ENCODE results near the gene MICAL2. TPM values are rescaled to one million over a fixed set of nuclear protein-coding genes. Genes with fewer than 3 reads are reported as not detected.

Gene MICAL2
- total RNA-seq, 1 experiment from 2014 or later: 37.4 TPM

DNA sequence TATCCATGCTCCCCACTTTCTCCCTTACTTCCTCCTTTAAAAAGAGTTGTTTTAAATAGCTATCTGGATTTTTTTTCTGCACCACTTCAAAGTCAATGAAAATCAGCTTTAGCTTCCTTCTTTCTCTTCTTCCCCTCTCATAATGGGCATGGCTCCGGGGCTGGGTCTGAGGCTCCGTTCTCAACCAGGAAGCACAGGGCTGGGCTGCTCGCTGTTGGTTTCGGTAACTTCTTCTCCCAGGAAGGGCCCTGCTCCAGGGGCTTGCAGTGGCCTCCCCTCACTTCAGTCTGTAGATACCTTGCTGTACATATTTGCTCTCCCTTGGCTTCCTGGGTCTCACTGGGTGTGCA is 23.8 kb downstream of the MICAL2 start:
- H3K4me3 ChIP-seq (replicated peaks in 1 of 2; ENCODE audit: low read depth in 1 of 2, low read length in 2 of 2): no peak overlapping the region
- intact Hi-C loops (cut with micrococcal nuclease): no loop called here
- no peak overlapping the region for H3K27ac ChIP-seq (ENCODE audit: low read depth, low read length)
- ChIA-PET POLR2A (interaction anchor here (0.8 kb wide), 1 partner anchor 32 kb away, joined by 3 read pairs; no protein-coding TSS in a partner anchor), RAD21 (ENCODE audit: low non-redundant PET in 1 of 2, low total read pairs in 2 of 2, uncharacterized antibody in 2 of 2, unreplicated experiment in 2 of 2) (no interaction called here), CTCF (interaction anchor here (0.7 kb wide), 1 partner anchor 13 kb away, joined by 3 read pairs; no protein-coding TSS in a partner anchor)
- no peaks in the 10 kb centered on the region for H3K27me3 ChIP-seq (ENCODE audit: insufficient read depth, low read length)
- no peak overlapping the region for H3K4me2 ChIP-seq (ENCODE audit: low read length)
- H3K9me2 ChIP-seq (ENCODE audit: insufficient read depth): no peaks in the 10 kb centered on the region
- DNase-seq (ENCODE audit: low read depth, low spot score): no peak
- H3K79me2 ChIP-seq (ENCODE audit: insufficient read depth, low read length): no peaks in the 10 kb centered on the region; the same call in 1 of the 2 replicates
- H3K9ac ChIP-seq (ENCODE audit: low read length): no peak overlapping the region
- no TSS peak for BruUV-seq (replicated peaks)
- no peaks in the 10 kb centered on the region for H4K20me1 ChIP-seq (ENCODE audit: insufficient read depth)
- no peaks in the 10 kb centered on the region for H3K9me3 ChIP-seq (ENCODE audit: control insufficient read depth in 1 of 2, insufficient read depth in 1 of 2, low read depth in 1 of 2, low read length in 2 of 2)
- H3K4me1 ChIP-seq (ENCODE audit: control insufficient read depth in 1 of 2, insufficient read depth in 2 of 2, low read length in 2 of 2): peaks cover 0 to 15% of the 10 kb centered on the region in 2 experiments; a peak in 1 of 4 replicates
- no peak overlapping the region for H2AFZ ChIP-seq (ENCODE audit: low read depth, low read length, poor library complexity, severe bottlenecking)
- ATAC-seq: no peak
- TF ChIP-seq CEBPB (IDR thresholded peaks at IDR 0.05; ENCODE audit: low read depth) (no peak), FOSL1 (IDR thresholded peaks at IDR 0.05; ENCODE audit: low read depth) (no peak), ZNF274 (IDR thresholded peaks at IDR 0.05; ENCODE audit: low read depth, low read length) (no peak), REST (IDR thresholded peaks at IDR 0.05; ENCODE audit: low read depth) (no peak), YY1 (IDR thresholded peaks at IDR 0.05; ENCODE audit: extremely low read depth, insufficient replicate concordance, low read depth, low read length) (no peak), CBX3 (IDR thresholded peaks at IDR 0.05; ENCODE audit: low read depth) (no peak), ATF3 (IDR thresholded peaks at IDR 0.05) (no peak), ELF1 (IDR thresholded peaks at IDR 0.05; ENCODE audit: borderline replicate concordance, low read depth) (no peak), EGR1 (IDR thresholded peaks at IDR 0.05; ENCODE audit: low read depth) (no peak), ZBTB33 (IDR thresholded peaks at IDR 0.05; ENCODE audit: extremely low read depth, insufficient replicate concordance, low read length) (no peak), CTCF (IDR thresholded peaks at IDR 0.05 in 2 of 3, conservative IDR thresholded peaks at IDR 0.05 in 1 of 3; ENCODE audit: borderline replicate concordance in 1 of 3, insufficient read depth in 1 of 3, low read depth in 2 of 3, low read length in 2 of 3) (no peak)
- TF ChIP-seq, protein P1, sequence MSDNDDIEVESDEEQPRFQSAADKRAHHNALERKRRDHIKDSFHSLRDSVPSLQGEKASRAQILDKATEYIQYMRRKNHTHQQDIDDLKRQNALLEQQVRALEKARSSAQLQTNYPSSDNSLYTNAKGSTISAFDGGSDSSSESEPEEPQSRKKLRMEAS (IDR thresholded peaks at IDR 0.05): no peak
- H3K36me3 ChIP-seq (ENCODE audit: control insufficient read depth in 1 of 2, insufficient read depth in 2 of 2, low read length in 2 of 2): no peaks in the 10 kb centered on the region

All from HCT116 (cell line).